Measurements from ENCODE around the gene SMLR1.

SMLR1 gene

GRCh38 chr6:130885392-130886192 is 58.4 kb downstream of the SMLR1 start:
- Histone ChIP-seq H3K9me3 (ENCODE audit: low read depth, low read length) (no peaks in the 10 kb centered on the region), H3K27ac (peak overlapping the region; percentile 82), H3K36me3 (ENCODE audit: insufficient read depth, low read length) (peaks cover 48% of the 10 kb centered on the region), H3K4me3 (no peak overlapping the region), H3K9ac (ENCODE audit: insufficient read length) (peak overlapping the region; percentile 18)
- DNase-seq (ENCODE audit: low read depth, low spot score): peak; percentile 91
- no peak for TF ChIP-seq POLR2AphosphoS5 (IDR thresholded peaks at IDR 0.05; ENCODE audit: borderline replicate concordance, low read depth, low read length)
- TF ChIP-seq FOXP2 (optimal IDR thresholded peaks at IDR 0.05; ENCODE audit: control extremely low read depth, extremely low read length, insufficient read depth): no peak

Data from SK-N-MC (cell line).